Astrocyte (in vitro differentiated cells and primary cell): Measurements from ENCODE around the gene CWH43. TPM values are rescaled to one million over a fixed set of nuclear protein-coding genes. Genes with fewer than 3 reads are reported as not detected.
"Not testable (repeated sequence)": the region's sequence is repeated elsewhere in the genome, so short reads cannot be mapped to it uniquely, and the experiment has no call there.

Experiments used
- DNase-seq: peaks from one replicate; pipeline ENCODE4 v3.0.0-alpha.2; 2010; ENCODE audit warnings: low read depth
- FAIRE-seq: peaks from 2 replicates; lab custom pipeline; 2011; peaks lifted over from hg19 to GRCh38; lab: Jason Lieb, UNC
- H2AFZ ChIP-seq: 2 replicates; pipeline ENCODE4 v1.6.0; 2012; ENCODE audit warnings: low read depth, low read length, inconsistent platforms
- H3K27ac ChIP-seq: 2 replicates; pipeline ENCODE4 v1.5.1; 2011; ENCODE audit warnings: low read depth, low read length, inconsistent platforms
- H3K27me3 ChIP-seq: 2 replicates; pipeline ENCODE4 v1.6.0; 2011; ENCODE audit warnings: low read length, inconsistent platforms; ENCODE audit not compliant: insufficient read depth
- H3K36me3 ChIP-seq: 2 replicates; pipeline ENCODE4 v1.5.1; 2011; ENCODE audit warnings: low read length, inconsistent platforms; ENCODE audit not compliant: insufficient read depth
- H3K4me1 ChIP-seq: 2 replicates; pipeline ENCODE4 v1.5.1; 2011; ENCODE audit warnings: low read length, inconsistent platforms; ENCODE audit not compliant: insufficient read depth
- H3K4me2 ChIP-seq: 2 replicates; pipeline ENCODE4 v1.6.0; 2012; ENCODE audit warnings: low read length, inconsistent platforms
- H3K4me3 ChIP-seq: 2 replicates; pipeline ENCODE4 v1.5.1; 2011; ENCODE audit warnings: low read depth, mild to moderate bottlenecking, low read length, inconsistent platforms; ENCODE audit not compliant: insufficient read depth
- H3K79me2 ChIP-seq: 2 replicates; pipeline ENCODE4 v1.6.0; 2012; ENCODE audit warnings: mild to moderate bottlenecking, low read length, inconsistent platforms; ENCODE audit not compliant: insufficient read depth
- H3K9ac ChIP-seq: 2 replicates; pipeline ENCODE4 v1.6.0; 2012; ENCODE audit warnings: mild to moderate bottlenecking, low read length, inconsistent platforms
- H3K9me3 ChIP-seq: 2 replicates; pipeline ENCODE4 v1.5.1; 2012; ENCODE audit warnings: low read depth, mild to moderate bottlenecking, low read length, inconsistent platforms; ENCODE audit not compliant: insufficient read depth
- H4K20me1 ChIP-seq: 2 replicates; pipeline ENCODE4 v1.6.0; 2012; ENCODE audit warnings: low read length, inconsistent platforms; ENCODE audit not compliant: insufficient read depth
- H3K27ac Mint-ChIP-seq: one replicate; pipeline ENCODE4 v1.8.0; 2021; ENCODE audit warnings: mild to moderate bottlenecking, mixed read lengths; ENCODE audit not compliant: unreplicated experiment
- H3K27me3 Mint-ChIP-seq: one replicate; pipeline ENCODE4 v1.8.0; 2021; ENCODE audit warnings: low read depth, mixed read lengths; ENCODE audit not compliant: unreplicated experiment
- H3K36me3 Mint-ChIP-seq: one replicate; pipeline ENCODE4 v1.8.0; 2021; ENCODE audit warnings: low read depth, mixed read lengths; ENCODE audit not compliant: unreplicated experiment
- H3K4me1 Mint-ChIP-seq: one replicate; pipeline ENCODE4 v1.8.0; 2021; ENCODE audit warnings: low read depth, mixed read lengths; ENCODE audit not compliant: unreplicated experiment
- H3K4me3 Mint-ChIP-seq: one replicate; pipeline ENCODE4 v1.8.0; 2021; ENCODE audit warnings: mild to moderate bottlenecking, moderate library complexity, mixed read lengths; ENCODE audit not compliant: unreplicated experiment
- H3K9me3 Mint-ChIP-seq: one replicate; pipeline ENCODE4 v1.8.0; 2021; ENCODE audit warnings: mild to moderate bottlenecking, mixed read lengths; ENCODE audit not compliant: unreplicated experiment
- EZH2 ChIP-seq: IDR thresholded peaks from 2 replicates; pipeline ENCODE4 v1.6.1; 2012; ENCODE audit warnings: mild to moderate bottlenecking, low read length, inconsistent platforms; ENCODE audit not compliant: insufficient read depth
- total RNA-seq: library from RNA; stranded (reverse); gene quantifications from 2 replicates; pipeline ENCODE4 v1.2.1, GENCODE V29; 2021
- TF ChIP-seq, protein P1 (sequence below): IDR thresholded peaks from 2 replicates; pipeline ENCODE4 v1.5.1; 2011; ENCODE audit warnings: low read depth, mild to moderate bottlenecking, inconsistent platforms, low read length, moderate library complexity; ENCODE audit not compliant: insufficient read depth

Gene CWH43
- total RNA-seq, 1 donor from 2014 or later = not detected

DNA sequence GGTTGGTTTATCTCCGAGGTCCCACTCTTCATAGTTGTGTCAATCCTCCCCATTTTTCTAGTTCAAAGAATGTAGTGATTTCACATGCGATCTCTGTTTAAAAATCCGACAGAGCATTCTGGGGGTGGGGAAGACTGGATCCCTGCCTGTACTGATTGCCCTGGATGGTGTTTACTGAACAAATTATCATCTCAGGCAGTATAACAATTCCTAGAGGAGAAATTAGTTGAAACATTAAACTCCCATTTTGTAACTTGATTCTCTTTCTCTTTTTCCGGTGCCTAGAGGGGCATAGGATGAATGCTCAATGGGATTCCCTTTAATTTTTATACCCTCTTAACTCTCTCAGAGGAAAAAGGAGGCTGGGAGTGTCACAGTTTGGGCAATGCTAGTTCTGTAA lies 10.0 kb upstream of the CWH43 start:
- Histone ChIP-seq H3K9me3 (no peaks in the 10 kb centered on the region), H3K36me3 (no peaks in the 10 kb centered on the region), H4K20me1 (no peaks in the 10 kb centered on the region), H3K9ac (no peak overlapping the region), H3K4me3 (no peak overlapping the region), H3K79me2 (no peaks in the 10 kb centered on the region), H3K4me1 (peaks cover under 1% of the 10 kb centered on the region), H3K27ac (no peak overlapping the region), H2AFZ (no peak overlapping the region), H3K4me2 (no peak overlapping the region), H3K27me3 (peaks cover 2% of the 10 kb centered on the region)
- FAIRE-seq = no peak
- Mint-ChIP-seq H3K27me3 (peaks cover 11% of the 10 kb centered on the region), H3K4me1 (no peaks in the 10 kb centered on the region), H3K36me3 (no peaks in the 10 kb centered on the region), H3K27ac (no peak overlapping the region), H3K4me3 (no peak overlapping the region), H3K9me3 (no peaks in the 10 kb centered on the region)
- no peak for DNase-seq
- no peak for TF ChIP-seq EZH2
- TF ChIP-seq, protein P1, sequence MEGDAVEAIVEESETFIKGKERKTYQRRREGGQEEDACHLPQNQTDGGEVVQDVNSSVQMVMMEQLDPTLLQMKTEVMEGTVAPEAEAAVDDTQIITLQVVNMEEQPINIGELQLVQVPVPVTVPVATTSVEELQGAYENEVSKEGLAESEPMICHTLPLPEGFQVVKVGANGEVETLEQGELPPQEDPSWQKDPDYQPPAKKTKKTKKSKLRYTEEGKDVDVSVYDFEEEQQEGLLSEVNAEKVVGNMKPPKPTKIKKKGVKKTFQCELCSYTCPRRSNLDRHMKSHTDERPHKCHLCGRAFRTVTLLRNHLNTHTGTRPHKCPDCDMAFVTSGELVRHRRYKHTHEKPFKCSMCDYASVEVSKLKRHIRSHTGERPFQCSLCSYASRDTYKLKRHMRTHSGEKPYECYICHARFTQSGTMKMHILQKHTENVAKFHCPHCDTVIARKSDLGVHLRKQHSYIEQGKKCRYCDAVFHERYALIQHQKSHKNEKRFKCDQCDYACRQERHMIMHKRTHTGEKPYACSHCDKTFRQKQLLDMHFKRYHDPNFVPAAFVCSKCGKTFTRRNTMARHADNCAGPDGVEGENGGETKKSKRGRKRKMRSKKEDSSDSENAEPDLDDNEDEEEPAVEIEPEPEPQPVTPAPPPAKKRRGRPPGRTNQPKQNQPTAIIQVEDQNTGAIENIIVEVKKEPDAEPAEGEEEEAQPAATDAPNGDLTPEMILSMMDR = no peak

DNA sequence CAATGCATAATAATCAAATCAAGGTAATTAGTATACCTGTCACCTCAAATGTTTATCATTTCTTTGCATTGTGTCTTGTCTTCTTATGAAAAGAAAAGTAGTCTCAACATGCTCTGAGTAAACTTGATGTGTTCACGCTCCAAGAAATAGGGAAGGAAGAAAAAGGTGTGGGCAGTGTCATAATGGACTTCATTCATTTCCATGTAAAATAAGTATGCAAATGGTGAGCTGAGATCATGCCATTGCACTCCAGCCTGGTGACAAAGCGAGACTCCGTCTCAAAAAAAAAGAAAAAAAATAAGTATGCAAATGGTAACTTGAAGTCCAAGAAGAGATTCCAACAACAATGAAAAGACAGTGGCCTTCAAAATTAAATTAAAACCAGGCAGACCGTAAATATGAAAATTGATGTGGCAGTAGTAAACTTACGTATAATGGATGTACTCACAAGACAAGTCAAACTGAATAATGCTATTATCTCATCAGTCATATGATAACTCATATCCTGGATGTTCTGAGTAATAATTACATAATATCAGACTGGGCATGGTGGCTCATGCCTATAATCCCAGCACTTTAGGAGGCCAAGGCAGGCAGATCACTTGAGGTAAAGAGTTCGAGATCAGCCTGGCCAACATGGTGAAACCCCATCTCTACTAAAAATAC lies 6.0 kb upstream of the CWH43 start:
- H3K36me3 Mint-ChIP-seq = no peaks in the 10 kb centered on the region
- Histone ChIP-seq H3K36me3 (no peaks in the 10 kb centered on the region), H3K9ac (no peak overlapping the region), H3K4me3 (no peak overlapping the region), H3K4me1 (no peaks in the 10 kb centered on the region), H3K9me3 (no peaks in the 10 kb centered on the region), H3K4me2 (no peak overlapping the region), H3K27me3 (peaks cover 2% of the 10 kb centered on the region), H3K79me2 (no peaks in the 10 kb centered on the region), H2AFZ (no peak overlapping the region), H4K20me1 (no peaks in the 10 kb centered on the region), H3K27ac (no peak overlapping the region)
- H3K27me3 Mint-ChIP-seq = peaks cover 29% of the 10 kb centered on the region
- H3K9me3 Mint-ChIP-seq = no peaks in the 10 kb centered on the region
- no peak for TF ChIP-seq EZH2
- TF ChIP-seq, protein P1 = no peak
- no peak for DNase-seq
- no peak overlapping the region for H3K27ac Mint-ChIP-seq
- no peak for FAIRE-seq
- no peaks in the 10 kb centered on the region for H3K4me1 Mint-ChIP-seq
- H3K4me3 Mint-ChIP-seq = no peak overlapping the region

DNA sequence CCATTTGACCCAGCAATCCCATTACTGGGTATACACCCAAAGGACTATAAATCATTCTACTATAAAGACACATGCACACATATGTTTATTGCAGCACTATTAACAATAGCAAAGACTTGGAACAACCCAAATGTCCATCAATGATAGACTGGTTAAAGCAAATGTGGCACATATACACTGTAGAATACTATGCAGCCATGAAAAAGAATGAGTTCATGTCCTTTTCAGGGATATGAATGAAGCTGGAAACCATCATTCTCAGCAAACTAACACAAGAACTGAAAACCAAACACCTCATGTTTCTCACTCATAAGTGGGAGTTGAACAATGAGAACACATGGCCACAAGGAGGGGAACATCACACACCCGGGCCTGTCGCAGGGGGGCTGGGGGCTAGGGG lies 2.1 kb upstream of the CWH43 start:
- not testable (repeated sequence) for DNase-seq, H4K20me1 ChIP-seq, FAIRE-seq, H3K27ac Mint-ChIP-seq, H3K4me1 ChIP-seq, H3K27ac ChIP-seq, H3K4me1 Mint-ChIP-seq, H3K36me3 Mint-ChIP-seq, H3K36me3 ChIP-seq, H3K9me3 Mint-ChIP-seq, H3K79me2 ChIP-seq, H3K9me3 ChIP-seq, H3K4me3 Mint-ChIP-seq, H3K4me3 ChIP-seq, H3K9ac ChIP-seq, H3K4me2 ChIP-seq, H2AFZ ChIP-seq
- H3K27me3 Mint-ChIP-seq = peaks cover 49% of the 10 kb centered on the region
- H3K27me3 ChIP-seq = peaks cover 21% of the 10 kb centered on the region
